ENCODE data around the gene HACD4.
"Not testable (repeated sequence)": the region's sequence is repeated elsewhere in the genome, so short reads cannot be mapped to it uniquely, and the experiment has no call there.

HACD4 gene

GRCh38 chr9:21015995-21016394 is 15.4 kb downstream of the HACD4 start:
- DNase-seq, result no peak

DNA sequence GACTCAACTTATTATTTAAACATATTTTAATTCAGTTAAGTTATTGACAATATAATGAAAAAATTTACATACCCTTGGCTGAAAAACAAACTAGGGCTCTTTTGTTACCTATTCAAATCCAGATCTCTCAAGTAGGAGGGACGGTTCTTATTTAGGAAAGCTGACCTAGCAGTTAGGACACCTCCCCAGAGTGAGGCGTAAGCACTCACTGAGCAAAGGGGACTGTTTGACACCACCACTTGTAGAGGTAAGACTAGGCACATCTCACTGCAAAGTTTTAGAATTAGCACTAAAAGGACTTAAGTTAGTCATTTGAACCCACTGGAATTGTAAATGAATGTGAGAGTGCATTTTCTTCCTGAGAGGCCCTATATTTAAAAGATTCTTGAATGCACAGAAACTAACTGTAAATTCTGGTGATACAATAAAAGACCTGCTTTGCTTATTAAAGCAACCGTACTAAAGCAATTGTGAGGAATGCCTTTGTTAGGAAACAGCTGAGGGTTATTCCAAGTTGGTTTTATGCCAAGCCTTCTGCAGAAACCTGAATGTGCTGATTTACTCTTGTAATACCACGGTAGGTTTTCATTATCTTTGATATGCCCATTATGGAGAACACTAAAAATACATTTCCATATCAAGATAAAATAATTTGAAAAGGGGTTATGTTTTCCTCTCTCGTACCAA is 16.2 kb downstream of the HACD4 start:
- DNase-seq, result no peak

DNA sequence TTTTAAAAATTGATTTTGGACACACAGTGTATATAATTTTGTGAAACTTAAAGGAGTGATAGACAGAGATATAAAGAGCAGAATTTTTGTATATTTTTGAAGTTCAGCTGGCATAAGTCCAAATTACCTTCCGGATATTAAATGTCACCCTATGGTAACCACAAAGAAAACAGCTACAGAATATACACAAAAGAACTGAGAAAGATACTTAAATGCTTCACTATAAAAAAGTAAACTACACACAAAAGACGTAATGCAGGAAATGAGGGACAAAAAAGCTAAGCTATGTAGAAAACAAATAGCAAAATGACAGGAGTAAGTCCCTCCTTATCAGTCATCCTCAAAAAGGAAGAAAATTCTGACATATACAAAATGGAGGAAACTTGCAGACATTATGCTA is 29.4 kb downstream of the HACD4 start:
- DNase-seq, result no peak

- DNase-seq, result no peak
Observed at GRCh38 chr9:21001581-21001980, 29.9 kb downstream of the HACD4 start.

GRCh38 chr9:20997503-20998076 is 33.9 kb downstream of the HACD4 start:
- DNase-seq, result no peak

DNA sequence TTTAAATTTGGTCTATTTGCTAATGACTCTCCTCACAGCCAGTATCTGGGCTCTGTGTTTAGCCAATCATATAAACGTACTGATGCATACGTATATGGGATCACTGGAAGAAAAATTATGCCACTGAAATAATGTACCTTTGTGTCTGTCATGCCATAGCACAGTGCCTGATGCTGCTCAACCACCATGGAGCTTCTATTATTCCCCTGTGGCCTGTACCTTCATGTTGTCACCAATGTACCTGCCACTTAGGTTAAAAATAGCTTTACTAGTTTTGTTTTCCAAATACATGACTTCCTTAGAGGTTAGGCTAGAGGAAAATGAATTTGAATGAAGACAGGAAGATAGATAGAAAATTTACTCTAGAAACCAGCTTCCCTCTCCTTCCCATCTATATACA is 34.6 kb downstream of the HACD4 start:
- no peak for DNase-seq

DNA sequence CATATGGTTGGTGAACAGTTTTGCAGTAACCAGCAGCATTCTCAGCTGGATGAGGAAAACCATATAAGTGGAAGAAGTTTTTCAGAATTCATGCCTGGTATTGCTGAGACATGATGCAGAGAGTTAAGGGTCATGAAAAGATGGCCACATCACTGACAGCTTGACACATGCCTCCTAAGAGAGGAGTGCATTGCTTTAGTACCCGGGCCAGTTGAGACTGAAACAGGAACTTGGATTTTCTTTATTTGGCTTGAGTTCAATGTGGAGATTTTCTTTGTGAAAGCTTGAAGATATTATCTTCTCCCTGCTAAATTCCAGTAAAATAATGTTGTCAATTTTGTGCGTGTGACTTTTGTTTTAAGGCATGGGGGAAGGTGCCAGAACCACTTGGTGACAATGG is 35.8 kb downstream of the HACD4 start:
- DNase-seq, result no peak

DNA sequence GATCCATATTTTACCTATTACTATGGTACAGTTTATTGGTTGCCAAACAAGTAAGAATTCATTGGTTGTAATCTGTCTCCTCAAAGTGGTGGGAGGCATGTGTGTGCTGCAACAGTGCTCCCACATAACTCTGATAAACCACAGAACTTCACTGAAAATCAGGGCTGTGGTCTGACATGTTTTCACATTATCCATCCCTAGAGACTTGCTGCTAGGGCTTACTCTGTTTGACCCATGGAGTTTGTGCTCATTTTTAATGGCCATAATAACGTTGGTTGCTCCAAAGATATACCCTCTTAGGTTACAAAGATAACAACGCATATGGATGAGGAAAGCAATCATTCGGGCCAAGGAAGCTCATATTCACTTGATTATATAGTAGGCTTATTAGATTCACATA is 37.0 kb downstream of the HACD4 start:
- no peak for DNase-seq

GRCh38 chr9:20990867-20991266 is 40.6 kb downstream of the HACD4 start:
- no peak for DNase-seq

DNA sequence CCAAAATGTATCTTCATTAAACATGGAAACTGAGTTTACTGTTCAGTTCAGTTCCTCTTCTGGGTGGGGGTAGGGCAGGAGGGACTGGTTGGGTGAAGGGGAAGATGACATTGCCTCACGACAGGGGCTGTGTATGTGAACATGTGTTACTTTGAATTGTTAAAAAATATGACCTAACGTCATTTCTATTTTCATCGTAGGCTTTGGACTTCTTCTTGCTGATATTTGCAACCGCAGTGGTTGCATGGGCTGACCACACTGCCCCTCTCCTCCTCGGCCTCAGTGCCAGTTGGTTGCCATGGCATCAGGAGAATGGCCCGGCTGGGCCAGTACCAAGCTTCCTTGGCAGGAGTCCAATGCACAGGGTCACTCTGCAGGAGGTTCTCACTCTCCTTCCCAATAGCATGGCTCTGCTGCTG is 41.5 kb downstream of the HACD4 start:
- no peak for DNase-seq

- DNase-seq, result no peak
Observed at GRCh38 chr9:20988671-20989315, 42.6 kb downstream of the HACD4 start.

DNA sequence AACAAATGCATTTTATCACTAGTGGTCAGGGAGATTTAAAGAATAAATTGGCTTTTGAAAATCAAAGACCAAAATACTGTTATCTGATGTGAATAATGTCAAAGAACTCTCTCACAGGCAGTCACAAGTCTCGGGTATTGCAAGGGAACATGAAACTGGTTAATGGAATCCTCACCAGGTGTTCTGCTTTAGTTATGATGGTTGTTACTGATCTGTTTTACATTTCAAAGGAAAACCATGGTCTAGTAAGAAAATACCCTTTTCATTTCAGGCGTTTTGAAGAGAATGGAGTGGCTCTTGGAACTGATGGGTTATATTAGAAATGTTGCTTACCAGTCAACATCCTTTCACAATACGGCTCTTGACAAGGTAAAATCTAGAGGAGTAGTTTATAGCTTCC is 43.4 kb downstream of the HACD4 start:
- DNase-seq, result no peak

- no peak for DNase-seq
Observed at GRCh38 chr9:20987521-20987920, 43.9 kb downstream of the HACD4 start.

DNA sequence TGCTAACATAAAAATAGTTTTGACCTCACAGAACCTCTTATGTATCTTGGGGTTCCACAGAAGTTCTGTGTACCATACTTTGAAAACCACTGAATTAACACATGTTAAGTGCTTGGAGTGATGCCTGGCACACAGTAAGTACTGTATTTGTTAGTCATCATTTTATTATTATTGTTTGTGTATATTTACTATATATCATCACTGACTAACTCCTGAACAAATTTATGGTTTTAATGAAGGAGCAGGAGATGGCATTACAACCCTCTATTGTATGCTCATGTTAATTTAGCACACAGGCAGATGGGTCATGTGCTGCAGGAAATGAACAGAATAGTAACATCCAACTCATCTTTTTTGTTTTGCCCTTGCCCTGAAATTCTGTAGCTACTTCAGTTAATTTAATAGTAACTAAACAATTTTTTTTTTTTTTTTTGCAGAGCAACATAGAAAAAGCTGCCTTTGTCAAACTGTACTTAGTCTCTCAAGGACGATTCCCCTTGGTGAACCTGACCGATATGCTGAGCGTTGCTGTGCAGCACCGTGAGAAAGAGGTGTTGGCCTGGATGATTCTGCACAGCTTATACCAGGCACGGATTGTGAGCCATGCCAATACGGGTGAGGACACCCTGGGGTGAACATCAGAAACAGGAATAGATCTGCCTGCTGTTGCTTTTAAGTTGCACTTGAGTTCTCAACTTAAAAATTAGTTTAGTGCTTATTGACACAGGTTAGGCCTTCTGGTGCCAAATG is 45.4 kb downstream of the HACD4 start:
- no peak for DNase-seq

GRCh38 chr9:20984506-20984905 is 46.9 kb downstream of the HACD4 start:
- no peak for DNase-seq

- no peak for DNase-seq
Observed at GRCh38 chr9:20981486-20981885, 50.0 kb downstream of the HACD4 start.

- DNase-seq, result no peak
Observed at GRCh38 chr9:20980832-20981455, 50.5 kb downstream of the HACD4 start.

GRCh38 chr9:20978249-20978648 is 53.2 kb downstream of the HACD4 start:
- DNase-seq, result no peak

- DNase-seq, result not testable (repeated sequence)
Observed at GRCh38 chr9:20974191-20974938, 57.1 kb downstream of the HACD4 start.

DNA sequence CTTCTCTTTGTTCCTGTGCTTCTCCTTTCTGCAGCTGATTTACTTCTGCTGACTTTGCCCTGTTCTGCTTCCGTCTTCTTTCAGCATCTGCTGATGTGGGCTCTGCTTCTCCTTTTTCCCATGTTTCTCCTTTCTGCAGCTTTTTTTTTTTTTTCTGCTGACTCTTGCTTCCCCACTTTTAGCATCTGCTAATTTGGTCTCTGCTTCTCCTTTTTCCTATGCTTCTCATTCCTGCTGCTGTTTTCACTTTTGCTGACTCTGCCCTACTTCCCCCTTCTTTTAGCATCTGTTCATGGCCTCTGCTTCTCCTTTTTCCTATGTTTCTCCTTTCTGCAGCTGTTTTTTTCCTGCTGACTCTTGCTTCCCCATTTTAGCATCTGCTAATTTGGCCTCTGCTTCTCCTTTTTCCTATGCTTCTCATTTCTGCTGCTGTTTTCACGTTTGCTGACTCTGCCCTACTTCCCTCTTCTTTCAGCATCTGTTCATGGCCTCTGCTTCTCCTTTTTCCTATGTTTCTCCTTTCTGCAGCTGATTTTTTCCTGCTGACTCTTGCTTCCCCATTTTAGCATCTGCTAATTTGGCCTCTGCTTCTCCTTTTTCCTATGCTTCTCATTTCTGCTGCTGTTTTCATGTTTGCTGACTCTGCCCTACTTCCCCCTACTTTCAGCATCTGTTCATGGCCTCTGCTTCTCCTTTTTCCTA is 58.0 kb downstream of the HACD4 start:
- not testable (repeated sequence) for DNase-seq

DNA sequence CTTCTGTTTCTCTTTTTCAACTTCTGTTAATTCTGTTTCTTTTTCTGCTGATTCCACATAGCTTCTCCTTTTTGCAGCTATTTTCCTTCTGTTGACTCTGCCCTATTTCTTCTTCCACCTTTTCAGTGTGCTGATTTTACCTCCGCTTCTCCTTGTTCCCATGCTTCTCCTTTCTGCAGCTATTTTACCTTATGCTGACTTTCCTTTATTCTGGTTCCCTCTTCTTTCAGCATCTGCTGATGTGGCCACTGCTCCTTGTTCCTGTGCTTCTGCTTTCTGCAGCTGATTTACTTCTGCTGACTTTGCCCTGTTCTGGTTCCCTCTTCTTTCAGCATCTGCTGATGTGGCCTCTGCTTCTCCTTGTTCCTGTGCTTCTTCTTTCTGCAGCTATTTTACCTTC is 58.8 kb downstream of the HACD4 start:
- no peak for DNase-seq
